ENCODE data around the gene ZSCAN4.

DNA sequence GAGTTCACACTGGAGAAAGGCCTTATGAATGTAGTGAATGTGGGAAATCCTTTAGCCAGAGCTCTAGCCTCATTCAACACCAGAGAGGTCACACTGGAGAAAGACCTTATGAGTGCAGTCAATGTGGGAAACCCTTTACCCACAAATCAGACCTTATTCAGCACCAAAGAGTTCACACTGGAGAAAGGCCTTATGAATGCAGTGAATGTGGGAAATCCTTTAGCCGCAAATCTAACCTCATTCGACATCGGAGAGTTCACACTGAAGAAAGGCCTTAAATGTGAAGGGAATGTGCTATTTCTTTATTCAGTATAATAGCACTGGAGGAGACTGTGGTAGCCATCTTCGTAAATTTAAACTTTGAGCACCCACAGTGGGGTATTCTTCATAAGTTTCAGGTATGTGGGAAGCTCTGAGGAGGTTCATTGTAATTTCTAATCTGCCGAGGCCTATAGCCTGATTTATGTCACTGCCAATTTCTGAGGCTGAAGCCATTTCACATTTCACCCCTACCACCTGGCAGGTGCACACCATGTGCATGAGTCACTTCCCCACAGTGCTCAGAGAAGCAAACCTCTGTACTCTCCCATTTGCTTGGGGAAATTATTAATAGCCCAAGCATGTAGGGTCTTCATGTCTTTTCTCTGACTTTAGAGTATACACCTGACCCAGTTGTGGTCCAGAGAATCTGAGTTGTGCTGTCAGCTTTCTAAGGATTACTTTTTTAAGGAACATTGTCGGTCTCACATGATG is 19.5 kb downstream of the ZSCAN4 start:
- no peak for TF ChIP-seq CTCF (IDR thresholded peaks at IDR 0.05; ENCODE audit: insufficient read depth, low read depth, low read length)
- TF ChIP-seq EZH2 (IDR thresholded peaks at IDR 0.05; ENCODE audit: insufficient read depth, low read length) = no peak
